Activated CD8-positive, alpha-beta T cell treated with anti-CD3 and anti-CD28 coated beads for 36 hours (primary cell): ENCODE measurements around the gene PRKN. TPM values are rescaled to one million over a fixed set of nuclear protein-coding genes. Genes with fewer than 3 reads are reported as not detected.

Source experiments
- ATAC-seq: fragments of 200-7000 bp; cut with Tn5 transposase; one replicate; pipeline ENCODE4 v1.10.0; 2021; ENCODE audit warnings: mild to moderate bottlenecking, moderate library complexity
- CTCF ChIA-PET: fragments of 350-600 bp; sonication (Branson Sonifier 250); formaldehyde crosslinking; loops from one replicate; lab custom pipeline; 2021; ENCODE audit warnings: antibody characterized with exemption; lab: Charles Lee
- POLR2A ChIA-PET: fragments of 350-600 bp; sonication (Branson Sonifier 250); formaldehyde crosslinking; loops from one replicate; lab custom pipeline; 2021; ENCODE audit warnings: antibody characterized with exemption; lab: Charles Lee
- DNase-seq: peaks from one replicate; pipeline ENCODE4 v3.0.0-alpha.2; 2020
- H3K27ac Mint-ChIP-seq: one replicate; pipeline ENCODE4 v1.8.0; 2021; ENCODE audit warnings: mild to moderate bottlenecking, mixed read lengths
- H3K27me3 Mint-ChIP-seq: one replicate; pipeline ENCODE4 v1.8.0; 2021; ENCODE audit warnings: mixed read lengths
- H3K36me3 Mint-ChIP-seq: one replicate; pipeline ENCODE4 v1.8.0; 2021; ENCODE audit warnings: low read depth, mixed read lengths
- H3K4me1 Mint-ChIP-seq: one replicate; pipeline ENCODE4 v1.8.0; 2021; ENCODE audit warnings: low read depth, mixed read lengths
- H3K4me3 Mint-ChIP-seq: one replicate; pipeline ENCODE4 v1.8.0; 2021; ENCODE audit warnings: mild to moderate bottlenecking, moderate library complexity, mixed read lengths
- H3K9me3 Mint-ChIP-seq: one replicate; pipeline ENCODE4 v1.8.0; 2021; ENCODE audit warnings: mixed read lengths
- CTCF ChIP-seq: fragments of 200-600 bp; IDR thresholded peaks from one replicate; pipeline ENCODE4 v1.8.0; 2022; ENCODE audit warnings: antibody characterized with exemption, mild to moderate bottlenecking
- intact Hi-C: fragments of 100-400 bp; cut with micrococcal nuclease; formaldehyde crosslinking; loops from one replicate; pipeline ENCODE4 v1.10.0; 2022
- total RNA-seq, 2 experiments: library from RNA; stranded (reverse); gene quantifications; one replicate each; pipeline ENCODE4 v1.2.3, GENCODE V29; 2021

The PRKN gene
- total RNA-seq, 2 experiments from 2014 or later, result 1.2 to 1.4 TPM

DNA sequence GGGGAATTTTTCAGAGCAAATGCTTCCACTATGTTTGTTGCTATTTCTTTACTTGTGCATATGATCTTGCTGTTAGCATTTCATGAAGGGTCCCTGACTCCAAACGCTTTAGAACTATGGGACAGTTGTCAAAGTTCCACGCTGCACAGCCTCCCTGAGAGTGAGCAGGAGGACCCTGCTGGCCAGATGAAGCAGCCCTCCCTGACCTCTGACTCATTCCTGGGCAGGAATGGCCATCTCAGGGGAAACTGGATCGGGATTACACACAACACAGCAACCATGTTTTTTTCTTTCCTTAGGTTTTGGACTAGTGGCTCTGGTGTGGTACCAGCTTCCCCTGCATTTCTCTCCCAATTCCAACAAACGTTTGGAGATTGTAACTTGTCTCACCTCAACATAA lies 742.9 kb downstream of the PRKN start:
- Mint-ChIP-seq H3K9me3 (peaks cover 13% of the 10 kb centered on the region), H3K4me3 (no peak overlapping the region), H3K4me1 (no peaks in the 10 kb centered on the region), H3K27ac (no peak overlapping the region), H3K27me3 (no peaks in the 10 kb centered on the region), H3K36me3 (no peaks in the 10 kb centered on the region)
- TF ChIP-seq CTCF, result no peak
- DNase-seq, result no peak
- no peak for ATAC-seq
- ChIA-PET CTCF (interaction anchor here (0.7 to 1.7 kb wide), 2 partner anchors 15 to 566 kb away, joined by 3 to 4 read pairs; no protein-coding TSS in a partner anchor), POLR2A (interaction anchor here (0.7 kb wide), 1 partner anchor 1994 kb away, joined by 3 read pairs; no protein-coding TSS in a partner anchor)
- intact Hi-C loops, result no loop called here

- Mint-ChIP-seq H3K4me1 (no peaks in the 10 kb centered on the region), H3K27me3 (no peaks in the 10 kb centered on the region), H3K4me3 (no peak overlapping the region), H3K27ac (no peak overlapping the region), H3K36me3 (peaks cover 1% of the 10 kb centered on the region), H3K9me3 (no peaks in the 10 kb centered on the region)
- no peak for DNase-seq
- no peak for ATAC-seq
- ChIA-PET CTCF (no interaction called here), POLR2A (interaction anchor here (0.6 kb wide), 1 partner anchor 831 kb away, joined by 4 read pairs; no protein-coding TSS in a partner anchor)
- no peak for TF ChIP-seq CTCF
- intact Hi-C loops, result no loop called here
Observed at GRCh38 chr6:161976553-161976952, 751.0 kb downstream of the PRKN start.

- CTCF ChIA-PET, result no interaction called here
- DNase-seq (no peak), ATAC-seq (no peak)
- H3K4me1 Mint-ChIP-seq, result no peaks in the 10 kb centered on the region
- peaks cover 1% of the 10 kb centered on the region for H3K36me3 Mint-ChIP-seq
- POLR2A ChIA-PET, result no interaction called here
- TF ChIP-seq CTCF, result no peak
- no peaks in the 10 kb centered on the region for H3K9me3 Mint-ChIP-seq
- intact Hi-C loops, result no loop called here
- no peaks in the 10 kb centered on the region for H3K27me3 Mint-ChIP-seq
- no peak overlapping the region for H3K4me3 Mint-ChIP-seq
- H3K27ac Mint-ChIP-seq, result no peak overlapping the region
Observed at GRCh38 chr6:161973064-161973463, 754.5 kb downstream of the PRKN start.

DNA sequence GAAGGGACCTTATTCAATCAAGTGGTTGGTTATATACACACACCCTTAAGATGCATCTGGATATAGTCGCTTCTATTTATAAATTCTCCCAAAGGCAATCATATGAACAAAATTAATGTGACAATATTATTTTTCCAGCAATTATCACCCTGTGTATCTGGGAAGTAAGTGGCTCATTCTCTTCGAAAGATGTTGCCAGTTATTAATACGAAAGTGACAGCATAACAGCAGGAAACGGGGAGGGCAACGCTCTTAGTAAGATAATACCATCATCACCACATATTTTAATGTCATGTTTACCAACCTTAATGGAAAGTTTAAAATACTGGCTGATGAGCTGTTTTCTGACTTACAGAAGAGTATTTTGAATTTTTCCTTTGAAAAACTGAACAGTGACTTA lies 756.5 kb downstream of the PRKN start:
- intact Hi-C loops, result no loop called here
- no peak for ATAC-seq
- no peaks in the 10 kb centered on the region for H3K4me1 Mint-ChIP-seq
- no peak for DNase-seq
- POLR2A ChIA-PET, result no interaction called here
- CTCF ChIA-PET, result no interaction called here
- H3K27ac Mint-ChIP-seq, result no peak overlapping the region
- TF ChIP-seq CTCF, result no peak
- peaks cover 1% of the 10 kb centered on the region for H3K36me3 Mint-ChIP-seq
- H3K27me3 Mint-ChIP-seq, result no peaks in the 10 kb centered on the region
- H3K4me3 Mint-ChIP-seq, result no peak overlapping the region
- no peaks in the 10 kb centered on the region for H3K9me3 Mint-ChIP-seq

- ATAC-seq, result no peak
- Mint-ChIP-seq H3K27me3 (no peaks in the 10 kb centered on the region), H3K36me3 (no peaks in the 10 kb centered on the region), H3K4me1 (no peaks in the 10 kb centered on the region), H3K9me3 (no peaks in the 10 kb centered on the region), H3K27ac (no peak overlapping the region), H3K4me3 (no peak overlapping the region)
- TF ChIP-seq CTCF, result no peak
- DNase-seq, result no peak
- POLR2A ChIA-PET, result no interaction called here
- CTCF ChIA-PET, result no interaction called here
- intact Hi-C loops, result no loop called here
Observed at GRCh38 chr6:161963634-161964234, 763.8 kb downstream of the PRKN start.
